Activated CD8-positive, alpha-beta memory T cell treated with anti-CD3 and anti-CD28 coated beads for 24 hours (primary cell): ENCODE data around the gene N4BP2L2.

Experiments used
- DNase-seq: peaks from one replicate; pipeline ENCODE4 v3.0.0-alpha.2; 2020

Gene N4BP2L2

GRCh38 chr13:32528358-32528757 is 10.2 kb downstream of the N4BP2L2 start:
- no peak for DNase-seq

- DNase-seq, result no peak
Measured at GRCh38 chr13:32527151-32527550, 11.4 kb downstream of the N4BP2L2 start.

- no peak for DNase-seq
Measured at GRCh38 chr13:32525766-32526165, 12.8 kb downstream of the N4BP2L2 start.

GRCh38 chr13:32515246-32515645 is 23.3 kb downstream of the N4BP2L2 start:
- DNase-seq, result no peak

GRCh38 chr13:32511482-32511881 is 27.1 kb downstream of the N4BP2L2 start:
- DNase-seq, result no peak

- no peak for DNase-seq
Measured at GRCh38 chr13:32504876-32505275, 33.7 kb downstream of the N4BP2L2 start.

GRCh38 chr13:32504263-32504662 is 34.3 kb downstream of the N4BP2L2 start:
- no peak for DNase-seq

GRCh38 chr13:32503727-32504126 is 34.9 kb downstream of the N4BP2L2 start:
- no peak for DNase-seq

GRCh38 chr13:32501064-32501463 is 37.5 kb downstream of the N4BP2L2 start:
- DNase-seq, result no peak

- DNase-seq, result no peak
Measured at GRCh38 chr13:32499538-32500210, 38.9 kb downstream of the N4BP2L2 start.

- no peak for DNase-seq
Measured at GRCh38 chr13:32497589-32497988, 41.0 kb downstream of the N4BP2L2 start.

- no peak for DNase-seq
Measured at GRCh38 chr13:32496599-32497160, 41.9 kb downstream of the N4BP2L2 start.

GRCh38 chr13:32495841-32496240 is 42.8 kb downstream of the N4BP2L2 start:
- no peak for DNase-seq

- DNase-seq, result no peak
Measured at GRCh38 chr13:32495429-32495828, 43.2 kb downstream of the N4BP2L2 start.

- DNase-seq, result no peak
Measured at GRCh38 chr13:32491028-32491427, 47.6 kb downstream of the N4BP2L2 start.

- DNase-seq, result no peak
Measured at GRCh38 chr13:32476892-32477291, 61.7 kb downstream of the N4BP2L2 start.

- no peak for DNase-seq
Measured at GRCh38 chr13:32476021-32476731, 62.4 kb downstream of the N4BP2L2 start.

GRCh38 chr13:32474999-32475792 is 63.4 kb downstream of the N4BP2L2 start:
- DNase-seq, result no peak

GRCh38 chr13:32473650-32474049 is 64.9 kb downstream of the N4BP2L2 start:
- no peak for DNase-seq

GRCh38 chr13:32472194-32472621 is 66.4 kb downstream of the N4BP2L2 start:
- DNase-seq, result no peak

- no peak for DNase-seq
Measured at GRCh38 chr13:32471187-32471922, 67.2 kb downstream of the N4BP2L2 start.

GRCh38 chr13:32468502-32469142 is 70.0 kb downstream of the N4BP2L2 start:
- no peak for DNase-seq
